ENCODE data around the gene HSF2BP. TPM values are rescaled to one million over a fixed set of nuclear protein-coding genes. Genes with fewer than 3 reads are reported as not detected.
"Not testable (repeated sequence)": the region's sequence is repeated elsewhere in the genome, so short reads cannot be mapped to it uniquely, and the experiment has no call there.

Gene HSF2BP
- total and polyA plus RNA-seq, 5 donors from 2014 or later, result 0.20 to 0.61 (median 0.38) TPM

DNA sequence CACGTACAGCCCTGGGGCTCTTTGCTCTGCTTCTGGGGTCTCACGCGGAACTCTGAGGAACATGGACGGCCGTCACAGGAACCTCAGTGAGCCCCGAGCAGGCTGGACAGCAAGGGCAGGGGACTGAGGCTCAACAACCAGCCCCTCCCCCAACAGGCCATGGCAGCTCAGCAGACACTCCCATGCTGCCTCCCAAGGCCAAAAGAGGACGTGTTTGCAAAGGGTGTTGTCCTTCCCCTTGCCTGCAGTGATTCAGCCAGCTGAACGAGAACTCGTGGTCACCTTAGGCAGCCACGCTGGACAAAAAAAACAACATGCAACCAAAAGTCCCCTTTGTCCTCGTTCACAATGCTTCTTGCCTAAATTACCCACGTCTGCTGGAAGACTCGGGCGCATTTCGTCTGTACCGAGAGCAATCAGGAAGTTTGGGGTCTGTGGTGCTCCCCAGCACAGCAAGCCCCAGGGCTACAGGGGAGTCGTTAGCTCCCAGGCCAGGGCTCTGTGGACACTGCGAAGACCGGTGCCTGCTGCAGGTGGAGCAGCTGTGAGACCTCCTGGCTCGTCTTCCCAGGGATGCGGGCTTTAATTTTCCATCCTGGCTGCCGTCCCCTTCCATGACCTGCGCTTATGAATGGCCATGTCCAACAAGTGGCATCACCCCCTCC lies 156.7 kb downstream of the HSF2BP start:
- not testable (repeated sequence) for H3K36me3 Mint-ChIP-seq; H3K36me3 ChIP-seq (ENCODE audit: control insufficient read depth, insufficient read depth, low read length); H3K9me3 ChIP-seq (ENCODE audit: control insufficient read depth in 2 of 2, low read length in 2 of 2); H3K27me3 Mint-ChIP-seq; H3K4me3 ChIP-seq (ENCODE audit: low read depth, low read length); ATAC-seq (ENCODE audit: low read depth in 2 of 2); H3K4me3 Mint-ChIP-seq; H3K4me1 Mint-ChIP-seq; H3K27me3 ChIP-seq (ENCODE audit: control insufficient read depth, insufficient read depth, low read length); H3K9me3 Mint-ChIP-seq; H3K4me1 ChIP-seq (ENCODE audit: control insufficient read depth, insufficient read depth, low read length, poor library complexity, severe bottlenecking); DNase-seq; H3K27ac ChIP-seq (ENCODE audit: insufficient read depth, low read length, poor library complexity, severe bottlenecking); H3K27ac Mint-ChIP-seq

DNA sequence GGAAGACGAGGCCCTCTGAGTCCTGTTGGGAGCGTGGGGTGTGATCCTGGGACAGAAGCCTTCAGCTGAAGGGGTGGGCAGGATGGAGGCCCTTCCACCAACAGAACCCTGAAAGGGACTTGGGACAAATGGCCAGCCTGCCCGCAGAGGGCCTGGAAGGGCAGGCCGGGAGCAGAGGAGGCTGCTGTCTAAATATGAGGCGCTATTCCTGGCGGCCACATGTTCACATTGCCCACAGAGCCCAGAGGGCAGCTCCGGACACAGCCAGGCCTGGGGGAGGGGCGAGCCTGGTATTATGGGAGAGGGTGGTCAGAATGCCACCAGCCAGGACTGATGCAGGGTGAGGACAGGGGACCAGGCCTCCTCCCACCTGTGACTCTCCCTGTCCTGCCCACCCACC lies 160.4 kb downstream of the HSF2BP start:
- not testable (repeated sequence) for ATAC-seq (ENCODE audit: low read depth in 2 of 2); H3K4me1 ChIP-seq (ENCODE audit: control insufficient read depth, insufficient read depth, low read length, poor library complexity, severe bottlenecking); H3K36me3 ChIP-seq (ENCODE audit: control insufficient read depth, insufficient read depth, low read length); H3K27ac ChIP-seq (ENCODE audit: insufficient read depth, low read length, poor library complexity, severe bottlenecking); H3K9me3 ChIP-seq (ENCODE audit: control insufficient read depth in 2 of 2, low read length in 2 of 2); H3K9me3 Mint-ChIP-seq; H3K36me3 Mint-ChIP-seq; H3K27me3 Mint-ChIP-seq; H3K4me3 ChIP-seq (ENCODE audit: low read depth, low read length); H3K4me3 Mint-ChIP-seq; H3K4me1 Mint-ChIP-seq; H3K27ac Mint-ChIP-seq; DNase-seq; H3K27me3 ChIP-seq (ENCODE audit: control insufficient read depth, insufficient read depth, low read length)

DNA sequence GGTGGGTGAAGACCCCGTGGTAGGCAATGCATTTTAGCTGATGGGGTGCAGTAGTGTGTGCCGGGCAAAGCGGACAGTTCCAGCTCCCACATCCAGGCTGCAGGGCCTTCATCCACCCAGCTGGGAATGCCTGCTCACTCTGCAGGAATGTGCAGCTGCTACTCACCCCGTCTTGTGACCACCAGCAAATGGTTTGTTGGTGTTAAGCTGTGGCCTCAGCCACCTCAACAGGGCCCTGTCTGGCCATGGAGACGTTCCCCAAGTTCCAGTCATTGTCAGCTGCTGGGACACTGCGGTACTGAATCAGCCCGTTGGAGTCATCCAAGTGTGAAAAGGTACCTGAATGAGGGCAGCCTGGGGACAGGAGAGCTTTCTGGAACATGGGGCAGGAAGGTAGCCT lies 161.2 kb downstream of the HSF2BP start:
- H3K4me3 ChIP-seq (ENCODE audit: low read depth, low read length); DNase-seq; H3K4me1 ChIP-seq (ENCODE audit: control insufficient read depth, insufficient read depth, low read length, poor library complexity, severe bottlenecking); H3K27me3 ChIP-seq (ENCODE audit: control insufficient read depth, insufficient read depth, low read length); H3K27me3 Mint-ChIP-seq; H3K36me3 Mint-ChIP-seq; H3K9me3 Mint-ChIP-seq; H3K4me1 Mint-ChIP-seq; H3K27ac Mint-ChIP-seq; H3K4me3 Mint-ChIP-seq; H3K36me3 ChIP-seq (ENCODE audit: control insufficient read depth, insufficient read depth, low read length); ATAC-seq (ENCODE audit: low read depth in 2 of 2); H3K9me3 ChIP-seq (ENCODE audit: control insufficient read depth in 2 of 2, low read length in 2 of 2); H3K27ac ChIP-seq (ENCODE audit: insufficient read depth, low read length, poor library complexity, severe bottlenecking): not testable (repeated sequence)

DNA sequence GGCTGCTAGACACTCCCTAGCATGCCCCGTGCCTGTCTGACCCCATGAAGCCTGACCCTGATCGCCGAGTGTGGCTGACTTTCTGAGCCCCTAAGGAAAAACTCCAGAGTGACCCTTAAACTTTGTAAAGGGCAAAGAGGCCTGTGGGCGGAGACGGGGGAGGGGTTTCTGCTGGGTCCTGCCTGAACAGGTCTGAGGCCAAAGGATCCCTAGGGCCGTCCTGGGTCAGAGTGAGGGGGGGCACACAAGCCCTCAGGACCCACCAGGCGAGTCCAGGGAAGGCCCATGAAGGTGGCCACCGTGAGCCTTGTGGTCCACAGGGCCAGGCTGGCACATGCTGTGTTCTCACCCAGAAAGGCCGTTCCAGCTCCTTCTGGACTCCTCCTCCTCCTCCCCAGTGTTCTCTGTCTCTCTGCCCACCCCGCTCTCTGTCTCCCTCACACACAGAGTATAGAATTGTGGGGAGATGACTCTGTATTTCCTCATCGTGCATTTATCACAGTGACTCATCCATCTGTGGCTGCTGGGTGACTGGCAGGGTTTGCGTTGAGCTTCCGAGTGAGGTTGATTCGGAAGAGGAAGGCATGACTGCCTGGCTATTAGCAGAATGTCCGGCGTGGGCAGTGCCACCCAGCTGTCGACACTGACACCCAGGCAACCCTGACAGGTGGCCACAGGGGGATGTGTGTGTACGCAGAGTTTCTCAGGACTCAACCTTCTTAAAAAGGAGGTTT lies 164.8 kb downstream of the HSF2BP start:
- H3K27me3 ChIP-seq (ENCODE audit: control insufficient read depth, insufficient read depth, low read length); H3K36me3 ChIP-seq (ENCODE audit: control insufficient read depth, insufficient read depth, low read length); H3K27me3 Mint-ChIP-seq; H3K4me1 Mint-ChIP-seq; H3K9me3 Mint-ChIP-seq; H3K36me3 Mint-ChIP-seq; H3K4me1 ChIP-seq (ENCODE audit: control insufficient read depth, insufficient read depth, low read length, poor library complexity, severe bottlenecking); H3K27ac ChIP-seq (ENCODE audit: insufficient read depth, low read length, poor library complexity, severe bottlenecking); H3K4me3 ChIP-seq (ENCODE audit: low read depth, low read length); H3K4me3 Mint-ChIP-seq; H3K27ac Mint-ChIP-seq; H3K9me3 ChIP-seq (ENCODE audit: control insufficient read depth in 2 of 2, low read length in 2 of 2); DNase-seq: not testable (repeated sequence)
- peak in 1 of 2 donors; percentile 43 for ATAC-seq (ENCODE audit: low read depth in 2 of 2)

DNA sequence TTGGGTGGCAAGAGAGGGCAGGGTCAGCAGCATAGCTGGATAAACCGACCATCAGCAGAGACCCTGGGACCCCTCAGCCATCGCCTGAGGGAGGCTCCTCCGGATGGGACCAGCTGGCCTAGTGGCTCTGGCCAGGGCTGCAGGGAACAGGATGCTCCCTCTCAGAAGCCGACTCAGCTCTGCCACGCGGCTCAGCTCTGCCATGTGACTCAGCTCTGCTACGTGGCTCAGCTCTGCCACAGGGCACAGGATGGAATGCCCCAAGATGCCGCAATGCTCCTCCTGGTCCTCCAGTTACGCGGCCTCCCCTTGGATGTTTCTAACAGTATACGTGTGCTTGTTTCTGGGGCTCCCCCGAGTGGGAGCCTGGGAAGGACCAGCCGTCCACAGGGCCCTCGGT lies 165.8 kb downstream of the HSF2BP start:
- not testable (repeated sequence) for H3K4me1 Mint-ChIP-seq; H3K36me3 Mint-ChIP-seq; H3K27ac Mint-ChIP-seq; H3K36me3 ChIP-seq (ENCODE audit: control insufficient read depth, insufficient read depth, low read length); H3K4me3 Mint-ChIP-seq; H3K27me3 Mint-ChIP-seq; ATAC-seq (ENCODE audit: low read depth in 2 of 2); DNase-seq; H3K4me1 ChIP-seq (ENCODE audit: control insufficient read depth, insufficient read depth, low read length, poor library complexity, severe bottlenecking); H3K9me3 ChIP-seq (ENCODE audit: control insufficient read depth in 2 of 2, low read length in 2 of 2); H3K27ac ChIP-seq (ENCODE audit: insufficient read depth, low read length, poor library complexity, severe bottlenecking); H3K27me3 ChIP-seq (ENCODE audit: control insufficient read depth, insufficient read depth, low read length); H3K4me3 ChIP-seq (ENCODE audit: low read depth, low read length); H3K9me3 Mint-ChIP-seq

DNA sequence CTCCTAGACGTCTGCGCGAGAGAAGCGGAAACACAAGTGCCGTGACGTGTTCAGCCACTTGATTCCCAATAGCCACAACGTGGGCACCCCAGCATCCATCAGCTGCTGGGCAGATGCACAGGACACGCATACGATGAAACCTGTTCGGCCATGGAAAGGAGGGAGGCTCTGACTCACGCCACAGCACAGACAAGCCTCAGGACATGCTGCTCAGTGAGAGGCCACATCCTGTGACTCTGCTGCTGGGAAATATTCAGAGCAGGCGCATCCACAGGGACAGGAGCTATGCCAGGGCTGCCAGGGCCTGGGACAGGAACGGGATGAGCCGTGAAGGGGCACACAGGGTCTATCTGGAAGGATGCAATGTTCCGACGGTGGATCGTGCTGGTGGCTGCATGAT lies 171.1 kb downstream of the HSF2BP start:
- not testable (repeated sequence) for H3K4me3 ChIP-seq (ENCODE audit: low read depth, low read length); H3K9me3 Mint-ChIP-seq; H3K27me3 ChIP-seq (ENCODE audit: control insufficient read depth, insufficient read depth, low read length); H3K4me1 ChIP-seq (ENCODE audit: control insufficient read depth, insufficient read depth, low read length, poor library complexity, severe bottlenecking); H3K27ac ChIP-seq (ENCODE audit: insufficient read depth, low read length, poor library complexity, severe bottlenecking); H3K36me3 ChIP-seq (ENCODE audit: control insufficient read depth, insufficient read depth, low read length); H3K9me3 ChIP-seq (ENCODE audit: control insufficient read depth in 2 of 2, low read length in 2 of 2); H3K36me3 Mint-ChIP-seq; ATAC-seq (ENCODE audit: low read depth in 2 of 2); H3K27ac Mint-ChIP-seq; H3K4me3 Mint-ChIP-seq; DNase-seq; H3K4me1 Mint-ChIP-seq; H3K27me3 Mint-ChIP-seq

DNA sequence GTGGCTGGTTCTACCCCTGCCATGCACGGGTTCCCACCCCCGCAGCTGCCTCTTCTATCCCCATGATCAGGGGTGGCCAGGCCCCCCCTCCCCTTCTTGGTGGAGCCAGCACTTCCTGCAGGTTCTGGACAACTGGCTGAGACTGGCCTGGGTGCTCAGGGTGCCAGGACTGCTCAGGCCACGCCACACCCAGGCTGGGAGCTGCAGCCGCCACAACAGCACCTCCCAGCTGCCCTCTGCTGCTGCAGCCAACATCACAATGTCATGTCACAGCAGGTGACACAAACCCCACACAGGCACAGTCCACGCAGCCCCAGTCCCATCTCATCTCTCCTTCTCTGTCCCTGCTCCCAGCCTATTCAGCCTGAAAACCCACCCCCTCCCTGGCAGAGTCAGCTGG lies 173.2 kb downstream of the HSF2BP start:
- H3K27ac ChIP-seq (ENCODE audit: insufficient read depth, low read length, poor library complexity, severe bottlenecking); H3K4me1 ChIP-seq (ENCODE audit: control insufficient read depth, insufficient read depth, low read length, poor library complexity, severe bottlenecking); H3K9me3 ChIP-seq (ENCODE audit: control insufficient read depth in 2 of 2, low read length in 2 of 2); H3K27me3 Mint-ChIP-seq; H3K27me3 ChIP-seq (ENCODE audit: control insufficient read depth, insufficient read depth, low read length); DNase-seq; H3K36me3 Mint-ChIP-seq; H3K9me3 Mint-ChIP-seq; H3K36me3 ChIP-seq (ENCODE audit: control insufficient read depth, insufficient read depth, low read length); H3K4me1 Mint-ChIP-seq; H3K4me3 Mint-ChIP-seq; H3K4me3 ChIP-seq (ENCODE audit: low read depth, low read length); H3K27ac Mint-ChIP-seq; ATAC-seq (ENCODE audit: low read depth in 2 of 2): not testable (repeated sequence)

DNA sequence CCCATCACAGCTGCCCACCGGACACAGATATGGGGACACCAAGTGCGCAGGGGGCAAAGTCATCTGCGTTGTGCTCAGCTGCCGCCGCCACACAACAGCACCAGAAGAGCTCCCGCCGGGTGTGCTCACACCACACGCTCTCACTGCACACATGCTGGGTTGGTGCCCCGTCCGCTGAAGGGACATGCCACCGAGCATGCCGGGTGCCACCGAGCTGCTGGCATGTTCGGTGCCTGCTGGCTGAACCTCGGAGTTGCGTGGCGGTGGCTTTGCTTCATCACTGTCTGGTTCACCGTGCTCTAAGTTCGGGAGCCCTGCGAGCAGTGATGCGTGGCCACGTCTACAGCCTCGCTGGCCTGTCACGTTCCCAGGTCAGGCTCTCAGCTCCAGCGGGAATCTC lies 174.3 kb downstream of the HSF2BP start:
- ATAC-seq (ENCODE audit: low read depth in 2 of 2); H3K27ac Mint-ChIP-seq; H3K4me3 Mint-ChIP-seq: not testable (repeated sequence)

More for the DNA sequence above, 174.3 kb downstream of the HSF2BP start:
- not testable (repeated sequence) for H3K27ac ChIP-seq (ENCODE audit: insufficient read depth, low read length, poor library complexity, severe bottlenecking); H3K4me1 ChIP-seq (ENCODE audit: control insufficient read depth, insufficient read depth, low read length, poor library complexity, severe bottlenecking); H3K4me3 ChIP-seq (ENCODE audit: low read depth, low read length); H3K27me3 ChIP-seq (ENCODE audit: control insufficient read depth, insufficient read depth, low read length); H3K36me3 ChIP-seq (ENCODE audit: control insufficient read depth, insufficient read depth, low read length); H3K9me3 ChIP-seq (ENCODE audit: control insufficient read depth in 2 of 2, low read length in 2 of 2); DNase-seq; H3K9me3 Mint-ChIP-seq; H3K4me1 Mint-ChIP-seq; H3K36me3 Mint-ChIP-seq; H3K27me3 Mint-ChIP-seq
